H1 (cell line): ENCODE results near the gene WDSUB1. TPM values are rescaled to one million over a fixed set of nuclear protein-coding genes. Genes with fewer than 3 reads are reported as not detected.
A peak's percentile ranks its signal among the peaks of the same experiment; 100 is the strongest.

Experiments used
- CTCF ChIA-PET: fragments of 300-600 bp; sonication (Branson Sonifier 250); formaldehyde crosslinking; loops from one replicate; lab custom pipeline; 2021; ENCODE audit not compliant: partially characterized antibody; lab: Charles Lee
- POLR2A ChIA-PET: fragments of 300-600 bp; sonication (Branson Sonifier 250); formaldehyde crosslinking; loops from one replicate; lab custom pipeline; 2021; ENCODE audit warnings: inconsistent platforms; ENCODE audit not compliant: partially characterized antibody; lab: Charles Lee
- DNase-seq, 2 experiments: peaks; one replicate each; pipeline versions ENCODE4 v3.0.0 to v3.0.0-alpha.2; 2010 to 2022; ENCODE audit warnings: low spot score in 2 of 2, low read depth in 1 of 2, mixed read lengths in 1 of 2
- FAIRE-seq: peaks from 2 replicates; lab custom pipeline; 2011; peaks lifted over from hg19 to GRCh38; lab: Jason Lieb, UNC
- H2AFZ ChIP-seq: 2 replicates; pipeline ENCODE4 v1.8.1; 2012; ENCODE audit warnings: low read length, inconsistent platforms
- H2AK5ac ChIP-seq: 2 replicates; pipeline ENCODE4 v1.6.1; 2013; ENCODE audit warnings: low read depth, low read length
- H2BK120ac ChIP-seq: replicated peaks from 2 replicates; pipeline ENCODE3; 2013; ENCODE audit warnings: low read depth, low read length, inconsistent platforms
- H2BK12ac ChIP-seq: 2 replicates; pipeline ENCODE4 v1.6.1; 2013; ENCODE audit warnings: low read depth, low read length
- H2BK15ac ChIP-seq: 2 replicates; pipeline ENCODE4 v1.6.1; 2013; ENCODE audit warnings: low read length
- H2BK20ac ChIP-seq: 2 replicates; pipeline ENCODE4 v1.6.1; 2013; ENCODE audit warnings: low read length
- H2BK5ac ChIP-seq: 2 replicates; pipeline ENCODE4 v1.6.1; 2013; ENCODE audit warnings: low read depth, low read length
- H3K14ac ChIP-seq: 2 replicates; pipeline ENCODE4 v1.6.1; 2013; ENCODE audit warnings: inconsistent platforms; ENCODE audit not compliant: insufficient read length
- H3K18ac ChIP-seq: 2 replicates; pipeline ENCODE4 v1.6.1; 2013; ENCODE audit warnings: low read length; ENCODE audit errors: extremely low read depth
- H3K23ac ChIP-seq: 2 replicates; pipeline ENCODE4 v1.6.1; 2013; ENCODE audit warnings: inconsistent platforms; ENCODE audit not compliant: insufficient read length
- H3K23me2 ChIP-seq: 2 replicates; pipeline ENCODE4 v1.6.1; 2013; ENCODE audit warnings: low read depth, low read length
- H3K27ac ChIP-seq: 2 replicates; pipeline ENCODE4 v1.6.1; 2011; ENCODE audit warnings: low read depth, low read length, inconsistent platforms
- H3K27me3 ChIP-seq, 4 experiments: replicated peaks in 1 of 4; 1 replicate in 1 of 4; 2 replicates in 3 of 4; pipeline versions ENCODE4 v1.6.1 to v1.8.1; 2011 to 2013; ENCODE audit warnings: low read length in 3 of 4, mild to moderate bottlenecking in 3 of 4, inconsistent platforms in 2 of 4, mixed read lengths in 2 of 4, moderate library complexity in 1 of 4; ENCODE audit not compliant: control insufficient read depth in 3 of 4, insufficient read depth in 3 of 4; ENCODE audit errors: extremely low read depth in 1 of 4
- H3K36me3 ChIP-seq, 4 experiments: 2 replicates each; pipeline versions ENCODE4 v1.6.1 to v1.8.1; 2011 to 2013; ENCODE audit warnings: mild to moderate bottlenecking in 4 of 4, low read length in 3 of 4, moderate library complexity in 2 of 4, control low read depth in 1 of 4, inconsistent platforms in 1 of 4; ENCODE audit not compliant: insufficient read depth in 4 of 4, control insufficient read depth in 2 of 4
- H3K4ac ChIP-seq: replicated peaks from 2 replicates; pipeline ENCODE3; 2013; ENCODE audit warnings: low read length, low read depth, mixed read lengths, inconsistent platforms; ENCODE audit not compliant: insufficient read length
- H3K4me1 ChIP-seq, 4 experiments: replicated peaks in 1 of 4; 1 replicate in 1 of 4; 2 replicates in 3 of 4; pipeline versions ENCODE4 v1.6.1 to v1.8.1; 2011 to 2013; ENCODE audit warnings: low read length in 3 of 4, inconsistent platforms in 2 of 4, mixed read lengths in 1 of 4; ENCODE audit not compliant: insufficient read depth in 4 of 4, control insufficient read depth in 3 of 4
- H3K4me2 ChIP-seq, 2 experiments: 2 replicates each; pipeline versions ENCODE4 v1.6.1 to v1.8.1; 2011 to 2013; ENCODE audit warnings: low read depth in 2 of 2, low read length in 2 of 2, control low read depth in 1 of 2, inconsistent platforms in 1 of 2, mild to moderate bottlenecking in 1 of 2; ENCODE audit not compliant: insufficient read depth in 1 of 2
- H3K4me3 ChIP-seq, 4 experiments: fragments of 200-600, 300-600 bp in 1 of 4; sonication (generic), shearing (Covaris generic), sonication (Bioruptor Twin) in 1 of 4; 2 replicates each; pipeline versions ENCODE4 v1.5.1 to v1.8.1; 2011 to 2016; ENCODE audit warnings: low read length in 4 of 4, low read depth in 3 of 4, control low read depth in 2 of 4, inconsistent platforms in 2 of 4, mild to moderate bottlenecking in 2 of 4, mixed read lengths in 1 of 4, moderate library complexity in 1 of 4; ENCODE audit not compliant: insufficient read depth in 2 of 4; ENCODE audit errors: extremely low read depth in 1 of 4
- H3K56ac ChIP-seq: replicated peaks from 2 replicates; pipeline ENCODE3; 2013; ENCODE audit warnings: low read depth, mild to moderate bottlenecking, mixed read lengths, low read length, inconsistent platforms; ENCODE audit not compliant: insufficient read length
- H3K79me1 ChIP-seq: 2 replicates; pipeline ENCODE4 v1.6.1; 2013; ENCODE audit warnings: low read depth, low read length, control low read depth
- H3K79me2 ChIP-seq, 2 experiments: 2 replicates each; pipeline versions ENCODE4 v1.6.1 to v1.8.1; 2012 to 2013; ENCODE audit warnings: low read length in 2 of 2, mild to moderate bottlenecking in 2 of 2, inconsistent platforms in 1 of 2; ENCODE audit not compliant: insufficient read depth in 2 of 2, control insufficient read depth in 1 of 2
- H3K9ac ChIP-seq, 4 experiments: replicated peaks in 1 of 4; 1 replicate in 1 of 4; 2 replicates in 3 of 4; pipeline versions ENCODE4 v1.6.1 to v1.8.1; 2011 to 2013; ENCODE audit warnings: low read depth in 3 of 4, low read length in 3 of 4, control low read depth in 2 of 4, mild to moderate bottlenecking in 2 of 4, moderate library complexity in 2 of 4, inconsistent platforms in 1 of 4; ENCODE audit errors: extremely low read depth in 1 of 4
- H3K9me3 ChIP-seq, 2 experiments: 2 replicates each; pipeline versions ENCODE4 v1.6.1 to v1.8.1; 2012 to 2013; ENCODE audit warnings: mild to moderate bottlenecking in 2 of 2, moderate library complexity in 2 of 2, control low read depth in 1 of 2, inconsistent platforms in 1 of 2, low read depth in 1 of 2, low read length in 1 of 2, mixed read lengths in 1 of 2; ENCODE audit not compliant: insufficient read depth in 2 of 2
- H4K20me1 ChIP-seq, 2 experiments: replicated peaks in 1 of 2; 2 replicates each; pipeline versions ENCODE3 to v1.8.1; 2011 to 2013; ENCODE audit warnings: inconsistent platforms in 2 of 2, low read length in 2 of 2, mild to moderate bottlenecking in 1 of 2; ENCODE audit not compliant: insufficient read depth in 2 of 2, control insufficient read depth in 1 of 2
- H4K5ac ChIP-seq: 2 replicates; pipeline ENCODE4 v1.6.1; 2013; ENCODE audit warnings: low read length, low read depth, mixed read lengths, inconsistent platforms; ENCODE audit not compliant: insufficient read length
- H4K8ac ChIP-seq: 2 replicates; pipeline ENCODE4 v1.8.0; 2013; ENCODE audit warnings: mild to moderate bottlenecking, moderate library complexity, low read length, inconsistent platforms; ENCODE audit not compliant: insufficient read depth; ENCODE audit errors: extremely low read depth
- H4K91ac ChIP-seq: replicated peaks from 2 replicates; pipeline ENCODE3; 2013; ENCODE audit warnings: low read length, mixed read lengths, inconsistent platforms; ENCODE audit not compliant: insufficient read length
- EP300 ChIP-seq, 2 experiments: IDR thresholded peaks; 1 replicate in 1 of 2; 2 replicates in 1 of 2; pipeline ENCODE4 v1.6.1; 2011 to 2012; ENCODE audit warnings: low read depth in 2 of 2, low read length in 2 of 2, mild to moderate bottlenecking in 2 of 2, borderline replicate concordance in 1 of 2, inconsistent platforms in 1 of 2, moderate library complexity in 1 of 2
- JUND ChIP-seq: IDR thresholded peaks from 2 replicates; pipeline ENCODE4 v1.6.1; 2011; ENCODE audit warnings: mild to moderate bottlenecking, improper control_type of control experiment, low read length
- RFX5 ChIP-seq: IDR thresholded peaks from 2 replicates; pipeline ENCODE4 v1.6.1; 2011; ENCODE audit warnings: low read depth, low read length, improper control_type of control experiment, borderline replicate concordance
- SP4 ChIP-seq: IDR thresholded peaks from 2 replicates; pipeline ENCODE4 v1.6.1; 2012; ENCODE audit warnings: low read length, inconsistent platforms
- WGBS, 2 experiments: shearing (Covaris generic) in 1 of 2; methylation state at CpG; one replicate each; pipeline versions ENCODE4 v1.1.6 to v1.1.7; 2013 to 2015; ENCODE audit warnings: low lambda C conversion rate in 2 of 2, mixed read lengths in 2 of 2, inconsistent platforms in 1 of 2, low coverage in 1 of 2, missing lambda C conversion rate in 1 of 2; ENCODE audit not compliant: insufficient replicate concordance in 2 of 2, insufficient coverage in 1 of 2, insufficient read length in 1 of 2; ENCODE audit errors: extremely low coverage in 1 of 2, missing lambda C conversion rate in 1 of 2; 5-methylcytosine and 5-hydroxymethylcytosine counted together
- polyA plus RNA-seq, 7 experiments: library from polyadenylated mRNA; depleted of rRNA in 3 of 7; stranded (reverse) in 5 of 7; unstranded in 2 of 7; fragments of >200 nt in 5 of 7; fragments of 200-250 nt in 2 of 7; gene quantifications; 1 replicate in 5 of 7; 2 replicates in 1 of 7; 4 replicates in 1 of 7; pipeline versions ENCODE4 v1.2.1 to v1.2.3, GENCODE V29; 2011 to 2013; ENCODE audit warnings: missing spikeins in 2 of 7, mixed read lengths in 2 of 7
- total RNA-seq: library from RNA; stranded (reverse); fragmentation: NEBNext Ultra II Directional; extraction: Animal tissue kit (Norgen Biotek cat#: 25700); gene quantifications from 2 replicates; pipeline ENCODE4 v1.2.1, GENCODE V29; 2021

WDSUB1 gene
- total and polyA plus RNA-seq, 2 of the 8 experiments (the other 6 are each of a cell fraction or from before 2014, with no cell fraction given): 5.5 to 8.0 TPM

- CTCF ChIA-PET: interaction anchor here (0.6 to 0.7 kb wide), 2 partner anchors 21 to 26 kb away, joined by 3 read pairs; no protein-coding TSS in a partner anchor
- no peak for FAIRE-seq
- Histone ChIP-seq H2BK12ac (no peak overlapping the region), H3K79me1 (no peaks in the 10 kb centered on the region), H2BK20ac (no peak overlapping the region), H3K9ac (no peak overlapping the region), H2AK5ac (no peak overlapping the region), H3K4me3 (no peak overlapping the region), H3K23me2 (no peaks in the 10 kb centered on the region), H4K20me1 (no peaks in the 10 kb centered on the region), H3K79me2 (no peaks in the 10 kb centered on the region), H2BK120ac (no peak overlapping the region), H3K27ac (no peak overlapping the region), H3K4ac (no peak overlapping the region), H4K91ac (no peak overlapping the region), H3K27me3 (no peaks in the 10 kb centered on the region), H3K4me2 (0 out of 4 replicates have a peak overlapping the region, but pooled peaks of 1 of the 2 experiments have one; percentile 21), H2BK5ac (no peak overlapping the region), H4K5ac (no peak overlapping the region), H2BK15ac (no peak overlapping the region), H4K8ac (no peak overlapping the region), H3K9me3 (no peaks in the 10 kb centered on the region), H3K36me3 (no peaks in the 10 kb centered on the region), H3K4me1 (no peaks in the 10 kb centered on the region), H2AFZ (no peak overlapping the region), H3K23ac (no peak overlapping the region), H3K14ac (no peak overlapping the region), H3K56ac (no peak overlapping the region), H3K18ac (no peak overlapping the region)
- POLR2A ChIA-PET: interaction anchor here (1.4 kb wide), 1 partner anchor 12 kb away, joined by 3 read pairs; no protein-coding TSS in a partner anchor
- no peak for TF ChIP-seq SP4
- TF ChIP-seq EP300 (IDR thresholded peaks at IDR 0.05; ENCODE audit: borderline replicate concordance in 1 of 2, low read depth in 2 of 2, low read length in 2 of 2): no peak
- TF ChIP-seq JUND: peak; percentile 77; the same call in 1 of the 2 replicates
- TF ChIP-seq RFX5: no peak
- DNase-seq: no peak
- 91% methylated on average over 1 of the region's 1 CpG; no CpG with 5 or more reads in 1 of the 2 experiments for WGBS, 2 experiments
These were observed 21.3 kb downstream of the WDSUB1 start for GRCh38 chr2:159265171-159265576.
